ENCODE measurements around the gene IQCM. TPM values are rescaled to one million over a fixed set of nuclear protein-coding genes. Genes with fewer than 3 reads are reported as not detected.

IQCM gene
- total RNA-seq, 1 experiment from 2014 or later = 0.17 TPM

DNA sequence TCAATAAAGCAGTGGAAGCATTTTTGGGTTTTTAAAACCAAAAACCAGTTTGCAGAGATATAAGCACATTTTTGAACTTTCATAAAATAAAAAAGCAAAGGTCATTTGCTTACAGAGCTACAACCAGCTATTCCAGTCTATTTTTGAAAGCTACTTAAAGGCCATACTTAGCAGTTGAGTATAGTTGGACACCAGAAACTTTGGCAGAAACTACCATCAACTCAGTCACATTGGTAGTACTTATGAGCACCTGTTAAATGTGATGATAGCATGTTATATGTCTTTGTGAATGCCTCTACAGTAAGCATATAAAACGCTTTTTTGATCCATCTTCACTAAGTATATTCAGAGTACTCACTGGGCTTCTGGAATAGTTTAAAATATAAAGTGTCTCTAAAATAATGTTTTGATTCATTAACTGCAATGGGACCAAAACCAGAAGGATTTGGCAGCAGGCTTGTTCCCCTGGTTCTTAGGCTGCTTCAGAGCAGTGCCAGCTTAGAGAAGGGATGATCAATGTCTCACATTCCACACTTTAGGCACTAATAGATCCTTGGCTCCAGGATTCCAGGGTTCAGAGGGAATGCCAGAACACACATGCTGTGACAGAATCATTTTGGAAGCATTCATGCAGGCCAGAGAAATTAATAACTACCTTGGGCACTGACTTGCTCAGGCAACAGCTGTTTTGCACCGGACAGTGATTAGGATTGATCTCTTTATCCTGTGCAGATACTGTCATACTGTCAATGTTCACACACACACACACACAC, 103.9 kb downstream of the IQCM start:
- H3K36me3 ChIP-seq (replicated peaks; ENCODE audit: control insufficient read depth, insufficient read depth, low read length) = no peaks in the 10 kb centered on the region
- no peak for DNase-seq
- H3K27me3 ChIP-seq (ENCODE audit: control insufficient read depth, insufficient read depth, low read length) = no peaks in the 10 kb centered on the region
- no peak overlapping the region for H3K4me3 ChIP-seq (ENCODE audit: insufficient read depth, low read depth, low read length)

DNA sequence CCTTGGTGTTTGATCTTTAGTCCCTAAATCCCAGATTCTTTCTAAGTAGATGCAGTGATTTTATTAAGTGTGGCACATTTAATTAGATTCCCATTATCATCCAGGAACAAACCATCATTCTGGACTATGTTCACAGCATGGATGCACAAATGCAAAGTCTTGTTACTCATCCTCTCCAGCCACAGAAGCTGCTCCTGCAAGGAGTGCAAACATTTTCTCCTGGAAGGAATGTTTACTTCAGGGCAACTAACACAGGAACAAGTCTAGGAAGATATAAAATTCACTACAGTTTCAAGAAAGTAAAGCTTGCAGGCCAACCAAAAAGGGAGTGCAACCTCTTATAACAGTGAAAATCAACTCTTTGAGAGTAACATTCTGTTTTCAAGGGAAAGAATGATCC, 106.0 kb downstream of the IQCM start:
- Histone ChIP-seq H3K27me3 (ENCODE audit: control insufficient read depth, insufficient read depth, low read length) (no peaks in the 10 kb centered on the region), H3K36me3 (replicated peaks; ENCODE audit: control insufficient read depth, insufficient read depth, low read length) (no peaks in the 10 kb centered on the region)
- no peak for DNase-seq

DNA sequence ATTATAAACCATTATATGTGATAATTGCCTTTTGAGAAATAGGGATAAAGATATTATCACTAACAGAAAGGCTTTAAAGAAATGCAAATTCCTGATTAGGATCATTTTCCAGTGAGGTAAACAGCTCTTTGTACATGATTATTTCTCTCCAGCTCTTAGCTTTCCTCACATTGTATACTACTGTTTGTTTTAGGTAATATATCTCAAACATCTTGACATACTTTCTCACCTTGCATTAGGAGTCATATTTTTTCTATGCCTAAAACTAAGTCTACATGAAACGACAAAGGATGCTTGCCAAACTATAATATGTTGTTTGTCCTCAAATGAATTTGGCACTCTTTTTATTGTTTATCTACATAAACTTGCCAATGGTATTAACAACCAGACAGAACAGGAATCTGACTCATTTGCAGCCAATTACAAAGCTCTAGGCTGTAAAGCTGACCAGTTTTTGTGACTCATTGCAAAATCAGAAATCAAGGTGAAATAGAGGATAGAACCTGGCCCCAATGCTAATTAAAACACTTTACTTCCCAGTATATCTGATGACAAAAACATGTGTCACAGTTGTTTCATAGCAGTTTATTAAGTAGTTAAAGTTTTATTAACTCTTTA, 107.0 kb downstream of the IQCM start:
- Histone ChIP-seq H3K4me3 (ENCODE audit: insufficient read depth, low read depth, low read length) (no peak overlapping the region), H3K36me3 (replicated peaks; ENCODE audit: control insufficient read depth, insufficient read depth, low read length) (no peaks in the 10 kb centered on the region), H3K27me3 (ENCODE audit: control insufficient read depth, insufficient read depth, low read length) (no peaks in the 10 kb centered on the region)
- no peak for DNase-seq

More for the DNA sequence above, 106.0 kb downstream of the IQCM start:
- no peak overlapping the region for H3K4me3 ChIP-seq (ENCODE audit: insufficient read depth, low read depth, low read length)

DNA sequence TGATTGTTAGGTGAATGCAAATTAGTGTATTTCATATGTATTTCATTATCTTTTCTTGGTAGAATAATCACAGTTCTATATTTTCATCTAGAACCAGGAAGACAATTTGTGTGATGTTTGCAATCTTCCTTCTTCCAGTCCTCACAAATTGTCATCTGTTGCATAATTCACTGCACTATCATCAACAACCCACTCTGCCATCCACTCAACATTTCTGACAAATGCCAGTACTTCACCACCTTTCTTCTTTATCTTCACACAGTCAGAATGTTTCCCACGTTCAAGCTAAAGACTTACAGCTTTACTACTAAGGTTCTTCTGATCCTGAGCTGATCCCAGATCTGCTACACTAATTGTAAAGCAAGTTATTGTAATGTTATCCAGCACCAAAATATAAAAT, 107.8 kb downstream of the IQCM start:
- Histone ChIP-seq H3K4me3 (ENCODE audit: insufficient read depth, low read depth, low read length) (no peak overlapping the region), H3K27me3 (ENCODE audit: control insufficient read depth, insufficient read depth, low read length) (no peaks in the 10 kb centered on the region), H3K36me3 (replicated peaks; ENCODE audit: control insufficient read depth, insufficient read depth, low read length) (no peaks in the 10 kb centered on the region)
- no peak for DNase-seq

DNA sequence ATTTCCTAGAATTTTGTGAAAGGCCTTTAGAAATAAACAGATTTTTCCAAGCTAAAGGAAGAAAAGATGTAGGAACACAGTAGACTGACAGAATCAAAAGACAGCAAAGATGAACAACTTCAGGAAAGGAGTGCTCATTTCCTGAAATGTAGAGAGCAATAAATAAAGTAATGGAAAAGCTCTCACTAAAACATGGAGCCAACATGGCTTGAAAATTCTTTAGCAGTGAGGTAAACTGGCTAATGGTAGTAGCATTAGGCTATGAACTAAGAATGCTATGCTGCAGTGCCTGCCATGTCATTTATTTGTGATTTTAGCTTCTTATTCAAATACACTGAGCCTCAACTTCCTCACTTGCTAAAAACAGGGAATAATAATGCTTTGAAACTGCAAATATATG, 108.7 kb downstream of the IQCM start:
- DNase-seq = no peak
- Histone ChIP-seq H3K36me3 (replicated peaks; ENCODE audit: control insufficient read depth, insufficient read depth, low read length) (no peaks in the 10 kb centered on the region), H3K4me3 (ENCODE audit: insufficient read depth, low read depth, low read length) (no peak overlapping the region), H3K27me3 (ENCODE audit: control insufficient read depth, insufficient read depth, low read length) (no peaks in the 10 kb centered on the region)

DNA sequence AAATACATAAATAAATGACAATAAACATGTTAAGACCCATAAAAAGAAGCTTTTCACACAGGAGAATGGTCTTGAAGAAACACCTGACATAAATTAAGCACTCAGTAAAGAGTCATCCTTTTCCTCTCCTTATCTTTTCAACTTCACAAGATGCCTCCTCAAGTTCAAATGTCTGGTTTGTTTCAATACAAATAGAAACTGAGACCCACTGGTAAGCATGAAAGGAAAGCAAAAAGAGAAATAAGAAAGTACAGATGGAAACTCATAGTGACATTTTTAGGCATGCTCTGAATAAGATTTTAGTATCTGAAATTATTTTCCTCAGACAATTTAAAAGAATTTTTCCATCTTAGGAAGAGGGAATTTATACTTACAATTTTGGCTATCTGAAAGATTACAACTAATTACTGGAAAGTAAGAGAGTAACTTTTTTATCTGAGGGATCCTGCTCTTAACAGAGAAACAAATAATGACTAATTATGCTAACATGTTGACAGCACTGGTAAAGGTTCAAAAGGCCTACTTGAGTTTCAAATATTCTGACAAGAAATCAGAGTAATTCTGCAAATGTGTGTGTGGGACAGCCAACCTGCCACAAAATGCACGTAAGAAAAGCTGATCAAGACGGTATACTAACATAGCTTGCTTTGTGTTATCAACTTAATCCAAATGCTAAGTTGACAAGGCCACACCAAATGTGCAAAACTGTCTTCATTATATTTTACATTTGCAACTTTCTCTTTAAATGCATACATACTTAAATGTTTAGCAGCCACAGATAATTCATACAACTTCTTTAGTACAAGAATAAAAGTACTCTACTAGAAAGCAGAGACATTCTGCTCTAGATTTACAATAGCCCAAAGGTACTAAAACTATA, 113.0 kb downstream of the IQCM start:
- Histone ChIP-seq H3K36me3 (replicated peaks; ENCODE audit: control insufficient read depth, insufficient read depth, low read length) (no peaks in the 10 kb centered on the region), H3K4me3 (ENCODE audit: insufficient read depth, low read depth, low read length) (no peak overlapping the region), H3K27me3 (ENCODE audit: control insufficient read depth, insufficient read depth, low read length) (no peaks in the 10 kb centered on the region)
- no peak for DNase-seq

DNA sequence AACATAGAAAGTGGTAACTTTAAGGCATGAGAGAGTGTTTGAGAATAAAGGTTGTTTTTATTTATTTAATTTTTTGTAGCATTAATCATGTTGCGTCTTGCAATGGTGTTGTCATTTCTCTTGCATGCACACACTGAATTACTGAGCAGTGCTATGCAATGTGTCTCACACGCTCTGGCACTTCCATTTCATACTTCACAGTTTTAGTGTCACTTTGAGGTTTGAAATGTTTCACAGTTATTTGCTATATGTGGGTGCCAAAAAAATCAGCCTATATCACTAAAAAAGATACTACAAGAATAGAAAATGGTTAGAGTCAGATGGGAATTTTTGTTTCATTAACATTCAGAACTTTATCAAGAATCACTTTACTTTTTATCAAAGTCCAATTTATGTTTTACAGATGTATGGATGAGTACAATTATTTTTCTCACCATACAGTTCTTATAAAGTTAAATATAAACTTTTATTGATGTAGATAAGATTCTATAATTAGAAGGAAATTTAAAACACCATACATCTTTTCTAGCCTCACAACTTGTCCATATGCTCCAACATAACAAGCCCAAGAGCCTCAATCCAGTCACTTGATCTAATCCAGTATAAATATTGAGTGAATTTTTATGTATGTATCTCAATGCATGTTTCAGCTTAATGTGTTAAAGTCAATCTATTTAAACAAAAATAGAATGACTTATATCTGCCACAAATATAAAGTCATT, 114.0 kb downstream of the IQCM start:
- Histone ChIP-seq H3K36me3 (replicated peaks; ENCODE audit: control insufficient read depth, insufficient read depth, low read length) (no peaks in the 10 kb centered on the region), H3K27me3 (ENCODE audit: control insufficient read depth, insufficient read depth, low read length) (no peaks in the 10 kb centered on the region), H3K4me3 (ENCODE audit: insufficient read depth, low read depth, low read length) (no peak overlapping the region)
- no peak for DNase-seq

DNA sequence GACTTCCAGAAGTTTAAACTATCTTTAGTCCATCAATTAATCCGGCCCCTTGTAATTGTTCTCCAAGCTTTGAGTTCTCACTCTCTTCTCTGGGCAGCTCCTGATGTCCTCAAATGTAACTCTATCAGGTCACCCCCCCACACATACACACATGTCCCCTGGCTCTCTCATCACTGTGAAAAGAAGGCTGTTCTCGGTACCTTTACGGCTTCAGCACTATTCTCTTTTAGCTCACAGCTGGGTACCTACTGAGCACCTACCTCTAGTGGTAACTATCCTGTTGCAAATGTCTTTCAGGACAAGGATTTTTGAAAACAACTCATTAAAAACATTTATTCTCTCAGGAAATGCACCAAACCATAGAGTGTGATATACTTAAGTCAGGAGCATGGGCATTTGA, 115.4 kb downstream of the IQCM start:
- H3K4me3 ChIP-seq (ENCODE audit: insufficient read depth, low read depth, low read length) = no peak overlapping the region
- H3K27me3 ChIP-seq (ENCODE audit: control insufficient read depth, insufficient read depth, low read length) = no peaks in the 10 kb centered on the region
- H3K36me3 ChIP-seq (replicated peaks; ENCODE audit: control insufficient read depth, insufficient read depth, low read length) = no peaks in the 10 kb centered on the region
- no peak for DNase-seq

DNA sequence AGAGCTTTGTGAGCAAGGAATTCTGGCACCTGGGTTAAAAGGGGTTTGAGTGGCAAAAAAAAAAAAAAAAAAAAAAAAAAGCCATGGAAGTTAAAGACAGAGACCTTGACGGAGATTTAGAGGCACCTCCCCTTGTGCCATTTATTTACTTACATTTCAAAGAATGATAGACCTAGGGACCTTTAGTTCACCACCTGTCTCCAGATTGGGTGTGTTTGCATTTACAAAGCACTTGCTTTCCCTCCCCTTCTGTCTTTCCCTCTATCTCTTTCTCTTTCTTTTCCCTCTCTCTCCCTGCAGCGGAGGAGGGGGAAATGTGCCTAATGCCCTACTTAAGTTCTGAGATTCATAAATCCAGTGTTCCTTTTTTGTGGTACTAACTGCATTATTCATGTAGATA, 116.0 kb downstream of the IQCM start:
- no peak overlapping the region for H3K4me3 ChIP-seq (ENCODE audit: insufficient read depth, low read depth, low read length)
- no peak for DNase-seq
- no peaks in the 10 kb centered on the region for H3K27me3 ChIP-seq (ENCODE audit: control insufficient read depth, insufficient read depth, low read length)
- no peaks in the 10 kb centered on the region for H3K36me3 ChIP-seq (replicated peaks; ENCODE audit: control insufficient read depth, insufficient read depth, low read length)

DNA sequence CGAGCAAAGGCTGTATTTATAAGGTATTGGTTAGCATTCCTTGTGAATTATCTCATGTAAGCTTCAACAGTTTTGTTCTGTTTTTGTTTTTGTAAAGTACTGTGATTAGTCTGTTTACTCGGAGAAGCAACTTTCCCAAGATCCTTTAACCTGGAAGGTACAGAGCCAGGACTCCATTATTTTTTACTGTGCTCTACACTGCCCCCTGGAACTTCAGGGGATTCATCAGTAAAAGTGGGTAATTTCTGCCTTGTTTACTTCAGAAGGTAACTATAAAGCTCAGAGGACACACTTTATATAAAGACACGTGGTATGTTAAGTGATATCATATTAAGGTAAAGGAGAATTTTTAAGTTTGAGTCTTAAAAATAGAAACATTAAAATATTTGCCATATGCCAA, 124.9 kb downstream of the IQCM start:
- Histone ChIP-seq H3K36me3 (replicated peaks; ENCODE audit: control insufficient read depth, insufficient read depth, low read length) (no peaks in the 10 kb centered on the region), H3K27me3 (ENCODE audit: control insufficient read depth, insufficient read depth, low read length) (no peaks in the 10 kb centered on the region), H3K4me3 (ENCODE audit: insufficient read depth, low read depth, low read length) (no peak overlapping the region)
- peak; percentile 19 for DNase-seq

DNA sequence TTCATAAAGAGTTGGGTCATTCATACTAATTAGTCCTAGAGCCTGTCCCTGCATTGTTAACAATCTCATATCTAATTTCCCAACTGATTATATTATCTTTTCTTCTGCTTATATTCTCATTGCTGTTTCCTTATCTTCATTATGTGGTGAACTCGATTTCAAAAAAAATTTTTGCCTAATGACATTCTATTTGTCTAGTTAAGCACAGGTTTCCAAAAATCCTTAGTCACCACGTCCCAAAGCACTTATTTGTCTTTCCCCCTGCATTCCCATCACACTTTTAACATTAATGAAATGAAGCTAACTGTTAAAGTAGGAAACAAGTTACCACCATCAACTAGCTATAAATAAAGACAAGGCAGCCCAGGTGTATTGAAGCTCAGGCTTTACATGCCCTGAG, 131.1 kb downstream of the IQCM start:
- Histone ChIP-seq H3K27me3 (ENCODE audit: control insufficient read depth, insufficient read depth, low read length) (no peaks in the 10 kb centered on the region), H3K4me3 (ENCODE audit: insufficient read depth, low read depth, low read length) (no peak overlapping the region), H3K36me3 (replicated peaks; ENCODE audit: control insufficient read depth, insufficient read depth, low read length) (no peaks in the 10 kb centered on the region)
- no peak for DNase-seq

DNA sequence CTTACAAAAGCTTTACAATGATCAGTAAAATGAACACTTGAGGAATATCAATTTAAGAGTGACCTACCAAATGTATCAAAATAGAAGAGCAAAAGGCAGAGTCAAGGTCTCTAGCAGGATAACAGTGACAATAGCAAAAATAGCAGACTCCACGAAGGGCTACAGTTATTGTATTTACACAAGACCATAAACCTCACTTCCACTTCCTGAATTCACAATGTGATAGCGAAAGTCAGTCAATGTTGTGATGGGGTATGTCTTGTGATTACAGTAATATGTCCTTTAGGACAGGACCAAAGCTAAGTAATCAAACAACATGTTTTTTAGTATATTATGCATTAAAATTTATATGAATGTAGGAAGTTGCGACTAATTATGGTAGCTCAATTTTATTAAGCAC, 139.6 kb downstream of the IQCM start:
- no peaks in the 10 kb centered on the region for H3K27me3 ChIP-seq (ENCODE audit: control insufficient read depth, insufficient read depth, low read length)
- no peak for DNase-seq
- H3K4me3 ChIP-seq (ENCODE audit: insufficient read depth, low read depth, low read length) = no peak overlapping the region
- no peaks in the 10 kb centered on the region for H3K36me3 ChIP-seq (replicated peaks; ENCODE audit: control insufficient read depth, insufficient read depth, low read length)

DNA sequence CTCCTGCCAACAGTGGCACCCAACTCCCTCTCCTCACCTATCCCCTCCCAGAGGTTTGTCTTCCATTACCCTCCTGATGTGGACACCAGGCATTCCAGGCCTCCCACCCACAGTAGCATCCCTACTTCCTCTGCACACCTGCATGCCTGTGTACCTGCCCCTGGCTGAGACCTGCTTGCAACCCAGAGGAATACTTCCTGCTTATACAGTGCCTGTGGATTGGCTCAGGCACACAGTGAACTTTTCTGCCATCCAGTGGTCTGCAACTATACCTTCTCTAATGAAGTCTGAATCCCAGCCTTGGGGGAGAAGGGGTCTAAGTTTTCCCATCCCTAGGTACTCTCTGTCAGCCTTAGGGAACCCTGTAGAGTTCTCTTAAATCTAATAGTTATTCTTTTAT, 169.9 kb downstream of the IQCM start:
- DNase-seq = peak; percentile 23
- H3K36me3 ChIP-seq (replicated peaks; ENCODE audit: control insufficient read depth, insufficient read depth, low read length) = no peaks in the 10 kb centered on the region
- H3K4me3 ChIP-seq (ENCODE audit: insufficient read depth, low read depth, low read length) = no peak overlapping the region
- H3K27me3 ChIP-seq (ENCODE audit: control insufficient read depth, insufficient read depth, low read length) = no peaks in the 10 kb centered on the region

DNA sequence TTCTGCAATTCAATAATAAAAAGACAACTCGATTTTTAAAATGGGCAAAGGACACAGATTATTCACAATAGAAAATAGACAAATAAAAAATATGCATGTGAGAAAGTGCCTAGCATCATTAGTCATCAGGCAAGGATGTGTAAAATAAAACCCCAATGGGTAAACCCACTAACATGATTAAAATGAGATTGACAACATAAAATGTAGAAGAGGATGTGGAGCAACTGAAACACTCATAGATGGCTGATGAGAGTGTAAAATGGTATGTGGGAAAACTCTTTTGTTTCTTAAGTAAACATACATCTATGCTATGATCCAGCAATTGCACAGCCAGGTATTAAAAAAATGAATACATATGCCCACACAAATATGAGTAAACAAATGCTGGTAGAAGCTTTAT, 177.6 kb downstream of the IQCM start:
- no peak for DNase-seq
- H3K4me3 ChIP-seq (ENCODE audit: insufficient read depth, low read depth, low read length) = no peak overlapping the region

More for the DNA sequence above, 177.6 kb downstream of the IQCM start:
- no peaks in the 10 kb centered on the region for H3K27me3 ChIP-seq (ENCODE audit: control insufficient read depth, insufficient read depth, low read length)
- H3K36me3 ChIP-seq (replicated peaks; ENCODE audit: control insufficient read depth, insufficient read depth, low read length) = no peaks in the 10 kb centered on the region
